GM23248 (cell line): ENCODE results near the gene IL1RAPL1.

Source experiments
- EZH2 ChIP-seq: fragments of 200-600 bp; sonication (generic); IDR thresholded peaks from 2 replicates; pipeline ENCODE4 v1.6.1; 2018; ENCODE audit warnings: antibody characterized with exemption, mild to moderate bottlenecking; ENCODE audit not compliant: insufficient read depth, poor library complexity, severe bottlenecking
- EZH2phosphoT487 ChIP-seq: fragments of 200-600 bp; sonication (generic); IDR thresholded peaks from 2 replicates; pipeline ENCODE4 v1.6.1; 2018; ENCODE audit warnings: antibody characterized with exemption, moderate library complexity, mild to moderate bottlenecking, low read depth; ENCODE audit not compliant: insufficient read depth

GRCh38 chrX:29648161-29648560, 1060.9 kb downstream of the IL1RAPL1 start:
- no peak for TF ChIP-seq EZH2
- TF ChIP-seq EZH2phosphoT487 = no peak
